Cardiac muscle cell (in vitro differentiated cells and primary cell): ENCODE data around the gene C1QC. TPM values are rescaled to one million over a fixed set of nuclear protein-coding genes. Genes with fewer than 3 reads are reported as not detected.

ENCODE experiments used
- DNase-seq, 2 donors: peaks; one replicate each; pipeline versions ENCODE4 v3.0.0 to v3.0.0-alpha.2; 2010 to 2017; ENCODE audit warnings: low read depth in 1 of 2, low spot score in 1 of 2
- H3K27ac ChIP-seq: fragments of 200-600 bp; sonication (generic); 2 replicates; pipeline ENCODE4 v1.5.1; 2016
- H3K27me3 ChIP-seq: fragments of 200-600 bp; sonication (generic); 2 replicates; pipeline ENCODE4 v1.6.0; 2016; ENCODE audit warnings: control low read depth
- H3K36me3 ChIP-seq: fragments of 200-600 bp; sonication (generic); 2 replicates; pipeline ENCODE4 v1.5.1; 2016; ENCODE audit warnings: control low read depth
- H3K4me1 ChIP-seq: fragments of 200-600 bp; sonication (generic); 2 replicates; pipeline ENCODE4 v1.8.1; 2017; ENCODE audit warnings: low read depth, mild to moderate bottlenecking, mixed run types
- H3K4me3 ChIP-seq: fragments of 200-600 bp; sonication (generic); 2 replicates; pipeline ENCODE4 v1.5.1; 2016; ENCODE audit warnings: mild to moderate bottlenecking
- H3K9me3 ChIP-seq: fragments of 200-600 bp; sonication (generic); 2 replicates; pipeline ENCODE4 v1.5.1; 2017; ENCODE audit warnings: low read depth, mild to moderate bottlenecking, control low read depth
- polyA plus RNA-seq: library from polyadenylated mRNA; unstranded; fragments of >200 nt; fragmentation: Nextera tagmentation; extraction: Ambion mirVana; gene quantifications from 2 replicates; pipeline ENCODE4 v1.2.1, GENCODE V29; 2016
- total RNA-seq: library from RNA; depleted of rRNA; stranded (reverse); fragments of >200 nt; gene quantifications from 2 replicates; pipeline ENCODE4 v1.2.3, GENCODE V29; 2016
- TF ChIP-seq, protein P1 (sequence below): IDR thresholded peaks from 2 replicates; pipeline ENCODE4 v1.5.1; 2012; ENCODE audit warnings: low read depth, mild to moderate bottlenecking, low read length

The C1QC gene
- total and polyA plus RNA-seq, 2 experiments from 2014 or later = not detected

DNA sequence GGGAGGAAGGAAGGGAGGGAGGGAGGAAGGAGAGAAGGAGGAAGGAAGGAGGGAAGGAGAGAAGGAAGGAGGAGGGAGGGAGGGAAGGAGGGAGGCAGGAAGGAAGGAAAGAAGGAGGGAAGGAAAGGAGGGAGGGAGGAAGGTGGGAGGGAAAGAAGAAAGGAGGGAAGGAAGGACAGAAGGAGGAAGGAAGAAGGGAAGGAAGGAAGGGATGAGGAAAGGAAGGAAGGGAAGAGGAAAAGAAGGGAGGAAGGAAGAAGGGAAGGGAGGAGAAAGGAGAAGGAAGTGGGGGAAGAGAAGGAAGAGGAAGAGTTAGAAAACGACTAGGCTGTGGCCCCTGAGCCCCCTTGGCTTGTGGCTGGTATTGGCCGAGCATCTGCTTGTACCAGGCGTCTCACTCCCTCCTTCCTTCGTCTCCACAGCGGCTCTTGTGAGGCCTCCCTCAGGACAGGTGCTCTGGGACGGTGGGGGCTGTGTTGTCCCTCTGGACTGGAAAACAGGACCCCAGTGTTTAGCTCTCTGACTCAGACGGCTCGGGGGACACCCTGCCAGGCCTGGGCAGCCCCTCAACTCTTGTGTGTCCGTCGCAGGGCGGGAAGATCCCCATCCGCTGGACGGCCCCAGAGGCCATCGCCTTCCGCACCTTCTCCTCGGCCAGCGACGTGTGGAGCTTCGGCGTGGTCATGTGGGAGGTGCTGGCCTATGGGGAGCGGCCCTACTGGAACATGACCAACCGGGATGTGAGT, 43.2 kb upstream of the C1QC start:
- H3K4me1 ChIP-seq = no peaks in the 10 kb centered on the region
- H3K27me3 ChIP-seq = peaks cover 46% of the 10 kb centered on the region
- no peak overlapping the region for H3K4me3 ChIP-seq
- TF ChIP-seq, protein P1, sequence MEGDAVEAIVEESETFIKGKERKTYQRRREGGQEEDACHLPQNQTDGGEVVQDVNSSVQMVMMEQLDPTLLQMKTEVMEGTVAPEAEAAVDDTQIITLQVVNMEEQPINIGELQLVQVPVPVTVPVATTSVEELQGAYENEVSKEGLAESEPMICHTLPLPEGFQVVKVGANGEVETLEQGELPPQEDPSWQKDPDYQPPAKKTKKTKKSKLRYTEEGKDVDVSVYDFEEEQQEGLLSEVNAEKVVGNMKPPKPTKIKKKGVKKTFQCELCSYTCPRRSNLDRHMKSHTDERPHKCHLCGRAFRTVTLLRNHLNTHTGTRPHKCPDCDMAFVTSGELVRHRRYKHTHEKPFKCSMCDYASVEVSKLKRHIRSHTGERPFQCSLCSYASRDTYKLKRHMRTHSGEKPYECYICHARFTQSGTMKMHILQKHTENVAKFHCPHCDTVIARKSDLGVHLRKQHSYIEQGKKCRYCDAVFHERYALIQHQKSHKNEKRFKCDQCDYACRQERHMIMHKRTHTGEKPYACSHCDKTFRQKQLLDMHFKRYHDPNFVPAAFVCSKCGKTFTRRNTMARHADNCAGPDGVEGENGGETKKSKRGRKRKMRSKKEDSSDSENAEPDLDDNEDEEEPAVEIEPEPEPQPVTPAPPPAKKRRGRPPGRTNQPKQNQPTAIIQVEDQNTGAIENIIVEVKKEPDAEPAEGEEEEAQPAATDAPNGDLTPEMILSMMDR = no peak
- H3K36me3 ChIP-seq = no peaks in the 10 kb centered on the region
- H3K9me3 ChIP-seq = no peaks in the 10 kb centered on the region
- H3K27ac ChIP-seq = no peak overlapping the region
- DNase-seq = no peak

DNA sequence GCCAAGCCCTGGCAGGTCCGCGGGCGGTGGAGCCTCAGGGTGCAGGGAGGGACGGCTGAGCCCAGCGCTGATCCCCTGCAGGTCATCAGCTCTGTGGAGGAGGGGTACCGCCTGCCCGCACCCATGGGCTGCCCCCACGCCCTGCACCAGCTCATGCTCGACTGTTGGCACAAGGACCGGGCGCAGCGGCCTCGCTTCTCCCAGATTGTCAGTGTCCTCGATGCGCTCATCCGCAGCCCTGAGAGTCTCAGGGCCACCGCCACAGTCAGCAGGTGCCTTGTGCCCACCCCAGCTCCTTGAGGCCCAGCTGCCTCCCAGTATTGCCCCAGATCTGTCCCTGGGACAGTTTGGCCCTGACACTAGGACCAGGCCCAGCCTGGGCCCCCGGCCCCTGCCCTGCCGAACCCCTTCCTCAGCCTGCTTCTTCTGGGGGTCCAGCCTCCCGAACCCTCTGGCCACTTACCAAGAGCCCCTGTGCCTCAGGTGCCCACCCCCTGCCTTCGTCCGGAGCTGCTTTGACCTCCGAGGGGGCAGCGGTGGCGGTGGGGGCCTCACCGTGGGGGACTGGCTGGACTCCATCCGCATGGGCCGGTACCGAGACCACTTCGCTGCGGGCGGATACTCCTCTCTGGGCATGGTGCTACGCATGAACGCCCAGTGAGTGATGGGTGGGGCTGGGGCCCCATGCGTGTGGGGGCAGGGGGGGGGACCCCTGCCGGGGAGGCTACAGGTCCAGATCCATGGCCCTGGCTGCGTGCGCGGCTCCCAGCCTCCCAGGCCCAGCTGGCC, 42.4 kb upstream of the C1QC start:
- Histone ChIP-seq H3K9me3 (no peaks in the 10 kb centered on the region), H3K27ac (no peak overlapping the region), H3K27me3 (peaks cover 53% of the 10 kb centered on the region), H3K4me1 (no peaks in the 10 kb centered on the region), H3K4me3 (no peak overlapping the region), H3K36me3 (no peaks in the 10 kb centered on the region)
- TF ChIP-seq, protein P1 = no peak
- DNase-seq = no peak

DNA sequence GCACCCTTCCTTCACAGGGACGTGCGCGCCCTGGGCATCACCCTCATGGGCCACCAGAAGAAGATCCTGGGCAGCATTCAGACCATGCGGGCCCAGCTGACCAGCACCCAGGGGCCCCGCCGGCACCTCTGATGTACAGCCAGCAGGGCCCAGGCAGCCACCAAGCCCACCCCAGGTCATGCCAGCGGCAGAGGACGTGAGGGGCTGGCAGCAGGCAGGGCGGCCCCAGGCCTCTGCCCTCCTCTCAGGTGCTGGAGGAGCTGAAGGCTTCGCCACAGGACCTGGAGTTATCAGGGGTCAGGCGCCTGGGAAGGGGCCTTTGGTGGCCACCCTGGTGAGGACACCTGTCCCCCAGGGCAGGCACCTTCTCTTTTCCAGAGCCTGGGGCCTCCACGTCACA, 41.8 kb upstream of the C1QC start:
- DNase-seq = no peak
- Histone ChIP-seq H3K4me3 (no peak overlapping the region), H3K27me3 (peaks cover 56% of the 10 kb centered on the region), H3K36me3 (no peaks in the 10 kb centered on the region), H3K27ac (no peak overlapping the region), H3K9me3 (no peaks in the 10 kb centered on the region), H3K4me1 (no peaks in the 10 kb centered on the region)
- TF ChIP-seq, protein P1 = no peak

DNA sequence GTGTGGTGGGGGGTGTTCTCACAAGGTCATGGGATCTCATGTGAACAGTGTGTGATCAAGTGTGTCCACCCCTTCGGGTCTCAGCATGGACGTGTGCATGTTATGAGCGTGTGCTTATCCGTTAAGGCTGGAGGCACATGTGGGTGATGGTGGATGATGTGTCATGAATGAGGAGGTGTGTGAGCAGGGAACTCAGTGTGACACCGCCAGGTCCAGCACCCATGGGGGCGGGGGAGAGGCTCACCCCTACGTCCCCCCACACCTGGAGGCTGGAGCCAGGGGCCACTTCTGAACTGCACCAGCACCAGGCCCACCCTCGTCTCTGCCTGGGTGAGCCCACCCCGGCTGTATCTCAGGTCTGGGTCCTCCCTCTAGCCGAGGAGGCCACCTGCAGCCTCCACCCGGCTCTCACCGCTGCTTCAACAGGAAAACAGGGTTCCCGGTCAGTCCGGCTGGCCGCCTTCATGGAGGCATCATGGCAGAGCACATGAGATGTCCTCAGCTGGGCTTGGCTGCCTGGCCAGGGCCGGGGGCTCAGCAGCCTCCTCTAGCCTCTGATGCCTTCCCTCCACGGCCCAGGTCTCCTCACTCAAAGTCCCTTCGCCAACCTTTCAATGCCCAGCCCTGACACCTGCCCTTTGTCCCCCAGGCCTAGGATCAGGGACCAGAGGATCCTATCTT, 41.2 kb upstream of the C1QC start:
- Histone ChIP-seq H3K27ac (no peak overlapping the region), H3K9me3 (no peaks in the 10 kb centered on the region), H3K4me3 (no peak overlapping the region), H3K36me3 (no peaks in the 10 kb centered on the region), H3K4me1 (no peaks in the 10 kb centered on the region), H3K27me3 (peaks cover 61% of the 10 kb centered on the region)
- TF ChIP-seq, protein P1 = no peak
- DNase-seq = no peak

DNA sequence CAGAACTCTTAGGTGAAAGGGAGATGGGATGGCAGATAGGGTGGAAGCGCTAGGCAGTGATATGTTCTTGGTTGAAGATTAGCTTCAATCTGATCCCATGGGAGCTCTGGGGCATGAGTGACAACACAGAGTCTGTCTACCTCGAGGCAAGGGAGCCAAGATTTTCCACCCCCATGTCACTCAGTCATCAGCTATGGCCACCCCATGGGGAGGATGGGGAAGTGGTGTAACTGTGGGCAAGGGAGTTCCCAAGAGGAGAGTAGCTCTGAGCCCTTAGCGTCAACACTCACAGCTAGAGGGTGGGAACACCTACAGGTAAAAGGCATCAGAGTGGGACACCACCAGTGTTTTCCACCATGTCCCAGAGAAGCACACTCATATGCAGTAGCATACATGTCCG, 37.3 kb upstream of the C1QC start:
- Histone ChIP-seq H3K27ac (no peak overlapping the region), H3K4me1 (no peaks in the 10 kb centered on the region), H3K4me3 (no peak overlapping the region), H3K27me3 (peaks cover 73% of the 10 kb centered on the region), H3K36me3 (no peaks in the 10 kb centered on the region), H3K9me3 (no peaks in the 10 kb centered on the region)
- DNase-seq = no peak
- TF ChIP-seq, protein P1 = no peak
